ENCODE data around the gene CCDC83.

- TF ChIP-seq CTCF (IDR thresholded peaks at IDR 0.05) (no peak), POLR2A (IDR thresholded peaks at IDR 0.05) (no peak)
These were observed 24.1 kb upstream of the CCDC83 start for GRCh38 chr11:85831050-85831449.

All from lower leg skin (tissue), 3 donors.